ENCODE results near the gene SDC3. TPM values are rescaled to one million over a fixed set of nuclear protein-coding genes. Genes with fewer than 3 reads are reported as not detected.

The SDC3 gene
- total RNA-seq, 2 donors from 2014 or later = 94.1 to 143 TPM

DNA sequence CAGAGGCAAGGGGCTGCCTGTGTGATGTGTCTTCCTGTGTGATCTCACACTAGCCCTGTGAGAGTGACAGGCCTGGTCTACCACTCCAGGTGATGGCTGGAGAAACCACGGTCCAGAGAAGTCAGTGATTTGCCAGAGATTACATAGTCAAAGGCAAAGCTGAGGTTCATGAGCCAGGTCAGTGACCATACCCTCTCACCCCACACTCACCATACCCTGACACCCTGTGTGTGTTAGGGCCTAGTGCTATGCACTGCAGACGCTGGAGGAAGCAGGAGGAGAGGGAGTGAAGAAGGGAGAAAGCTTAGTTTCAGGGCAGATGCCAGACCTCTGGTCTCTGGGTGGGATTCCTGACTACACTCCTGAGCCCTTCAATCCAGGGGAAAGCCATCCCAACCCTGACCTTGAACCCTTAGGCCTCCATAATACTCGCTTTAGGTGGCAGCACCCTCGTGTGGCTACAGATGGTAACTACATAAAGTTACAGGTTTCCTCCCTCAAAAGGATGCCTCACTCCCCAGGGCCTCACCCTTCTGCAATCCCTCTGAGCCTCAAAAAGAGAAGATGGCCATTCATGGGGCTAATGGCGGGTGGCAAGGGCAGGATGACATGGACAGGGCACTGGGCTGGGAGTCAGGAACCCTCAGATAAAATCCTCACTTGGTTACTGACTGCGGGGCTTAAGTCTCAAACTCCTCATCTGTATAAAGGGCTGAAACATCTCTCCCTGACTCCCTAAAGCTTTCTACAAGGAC lies 20.8 kb upstream of the SDC3 start:
- Histone ChIP-seq H3K4me3 (ENCODE audit: low read length) (no peak overlapping the region), H3K27ac (ENCODE audit: low read depth, low read length) (no peak overlapping the region), H3K9me3 (ENCODE audit: control insufficient read depth, low read length) (no peaks in the 10 kb centered on the region), H3K27me3 (ENCODE audit: control insufficient read depth, insufficient read depth, low read length, poor library complexity, severe bottlenecking) (no peaks in the 10 kb centered on the region), H3K4me1 (ENCODE audit: control insufficient read depth, insufficient read depth, low read length) (no peaks in the 10 kb centered on the region), H3K9ac (ENCODE audit: extremely low read depth, low read length, poor library complexity, severe bottlenecking) (no peak overlapping the region), H3K36me3 (ENCODE audit: control insufficient read depth, insufficient read depth, low read length) (peaks cover 33% of the 10 kb centered on the region)
- DNase-seq = peak; percentile 90
- 50% methylated on average over 2 to 6 of the region's 6 CpGs for WGBS, 2 experiments (ENCODE audit: insufficient coverage in 1 of 2, insufficient read length in 1 of 2)
- Mint-ChIP-seq H3K36me3 (ENCODE audit: low read depth) (peaks cover 16% of the 10 kb centered on the region), H3K9me3 (no peaks in the 10 kb centered on the region), H3K27me3 (ENCODE audit: insufficient read depth) (no peaks in the 10 kb centered on the region), H3K4me1 (no peaks in the 10 kb centered on the region), H3K4me3 (no peak overlapping the region), H3K27ac (peak overlapping the region; percentile 66)
- peak; percentile 87 for TF ChIP-seq CTCF (conservative IDR thresholded peaks at IDR 0.05)

DNA sequence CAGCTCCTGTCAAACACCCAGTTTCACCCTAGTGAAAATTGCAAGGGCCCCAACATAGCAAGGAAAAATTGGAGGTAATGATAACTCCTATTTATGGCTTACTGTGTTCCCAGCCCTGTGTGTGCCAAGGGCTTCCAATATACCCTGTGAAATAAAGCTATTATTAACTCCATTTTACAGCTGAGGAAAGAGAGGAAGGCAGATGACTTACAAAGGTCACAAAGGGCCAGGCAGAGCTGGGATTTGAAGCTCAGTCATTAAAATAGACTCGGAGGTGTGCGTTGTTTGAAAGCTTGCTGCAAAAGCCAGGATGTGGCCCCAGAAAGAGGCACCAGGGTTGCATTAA lies 20.2 kb upstream of the SDC3 start:
- Histone ChIP-seq H3K4me1 (ENCODE audit: control insufficient read depth, insufficient read depth, low read length) (no peaks in the 10 kb centered on the region), H3K9ac (ENCODE audit: extremely low read depth, low read length, poor library complexity, severe bottlenecking) (no peak overlapping the region), H3K27me3 (ENCODE audit: control insufficient read depth, insufficient read depth, low read length, poor library complexity, severe bottlenecking) (no peaks in the 10 kb centered on the region), H3K4me3 (ENCODE audit: low read length) (no peak overlapping the region), H3K9me3 (ENCODE audit: control insufficient read depth, low read length) (no peaks in the 10 kb centered on the region), H3K27ac (ENCODE audit: low read depth, low read length) (no peak overlapping the region), H3K36me3 (ENCODE audit: control insufficient read depth, insufficient read depth, low read length) (peaks cover 27% of the 10 kb centered on the region)
- Mint-ChIP-seq H3K4me3 (no peak overlapping the region), H3K36me3 (ENCODE audit: low read depth) (peaks cover 11% of the 10 kb centered on the region), H3K9me3 (no peaks in the 10 kb centered on the region), H3K27me3 (ENCODE audit: insufficient read depth) (no peaks in the 10 kb centered on the region), H3K27ac (no peak overlapping the region), H3K4me1 (no peaks in the 10 kb centered on the region)
- DNase-seq = no peak
- TF ChIP-seq CTCF (conservative IDR thresholded peaks at IDR 0.05) = no peak
- 96 to 100% methylated on average over 2 of the region's 2 CpGs for WGBS, 2 experiments (ENCODE audit: insufficient coverage in 1 of 2, insufficient read length in 1 of 2)

DNA sequence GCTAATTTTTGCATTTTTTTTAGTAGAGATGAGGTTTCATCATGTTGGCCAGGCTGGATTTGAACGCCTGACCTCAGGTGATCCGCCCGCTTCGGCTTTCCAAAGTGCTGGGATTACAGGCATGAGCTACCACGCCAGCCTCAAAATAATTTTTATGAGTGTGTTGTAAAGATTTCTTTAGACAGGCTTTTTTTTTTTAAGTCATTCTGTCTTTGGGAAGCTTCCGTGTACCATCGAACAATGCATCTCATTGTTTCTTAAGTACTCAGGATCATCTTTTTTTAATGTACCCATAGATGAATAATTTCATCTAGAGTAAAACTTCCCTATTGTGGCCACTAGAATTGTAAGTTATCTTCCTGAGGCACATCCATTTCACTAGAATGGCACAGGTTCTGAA lies 19.6 kb upstream of the SDC3 start:
- H3K9me3 ChIP-seq (ENCODE audit: control insufficient read depth, low read length) = no peaks in the 10 kb centered on the region
- no peaks in the 10 kb centered on the region for H3K27me3 ChIP-seq (ENCODE audit: control insufficient read depth, insufficient read depth, low read length, poor library complexity, severe bottlenecking)
- H3K27me3 Mint-ChIP-seq (ENCODE audit: insufficient read depth) = no peaks in the 10 kb centered on the region
- H3K27ac Mint-ChIP-seq = no peak overlapping the region
- no peak overlapping the region for H3K9ac ChIP-seq (ENCODE audit: extremely low read depth, low read length, poor library complexity, severe bottlenecking)
- no peak for TF ChIP-seq CTCF (conservative IDR thresholded peaks at IDR 0.05)
- peaks cover 7% of the 10 kb centered on the region for H3K36me3 Mint-ChIP-seq (ENCODE audit: low read depth)
- H3K4me3 ChIP-seq (ENCODE audit: low read length) = no peak overlapping the region
- peaks cover 21% of the 10 kb centered on the region for H3K36me3 ChIP-seq (ENCODE audit: control insufficient read depth, insufficient read depth, low read length)
- H3K4me3 Mint-ChIP-seq = no peak overlapping the region
- no peaks in the 10 kb centered on the region for H3K4me1 Mint-ChIP-seq
- WGBS, 2 experiments (ENCODE audit: insufficient coverage in 1 of 2, insufficient read length in 1 of 2) = 93 to 100% methylated on average over 5 to 7 of the region's 7 CpGs
- no peaks in the 10 kb centered on the region for H3K9me3 Mint-ChIP-seq
- DNase-seq = no peak
- H3K4me1 ChIP-seq (ENCODE audit: control insufficient read depth, insufficient read depth, low read length) = no peaks in the 10 kb centered on the region
- no peak overlapping the region for H3K27ac ChIP-seq (ENCODE audit: low read depth, low read length)

All from endodermal cell (in vitro differentiated cells).